Breast epithelium (tissue), 3 donors: ENCODE results near the gene TEX36.

Experiments used
- CTCF ChIP-seq, 3 donors: fragments of 450-650 bp; IDR thresholded peaks; one replicate each; pipeline ENCODE4 v1.5.1; 2016 to 2017; ENCODE audit warnings: antibody characterized with exemption in 3 of 3, mild to moderate bottlenecking in 3 of 3, moderate library complexity in 3 of 3
- POLR2A ChIP-seq: fragments of 450-650 bp; IDR thresholded peaks from one replicate; pipeline ENCODE4 v1.6.1; 2016; ENCODE audit warnings: antibody characterized with exemption, mild to moderate bottlenecking, moderate library complexity
- POLR2AphosphoS5 ChIP-seq, 3 donors: sonication (generic); formaldehyde crosslinking; IDR thresholded peaks; one replicate each; pipeline ENCODE4 v1.6.1; 2017; ENCODE audit warnings: antibody characterized with exemption in 3 of 3

GRCh38 chr10:125639846-125640245 is 43.1 kb downstream of the TEX36 start:
- no peak for TF ChIP-seq CTCF (IDR thresholded peaks at IDR 0.05)
- TF ChIP-seq POLR2AphosphoS5 (IDR thresholded peaks at IDR 0.05) = no peak
- no peak for TF ChIP-seq POLR2A
